Activated naive CD4-positive, alpha-beta T cell (primary cell): ENCODE data around the gene RPL34.
A peak's percentile ranks its signal among the peaks of the same experiment; 100 is the strongest.

ENCODE experiments used
- DNase-seq, 4 experiments: peaks; one replicate each; lab custom pipeline; 2025; lab: John Stamatoyannopoulos, UW

Gene RPL34

GRCh38 chr4:108624263-108625056 is 4.1 kb downstream of the RPL34 start:
- no peak for DNase-seq

GRCh38 chr4:108626056-108626455 is 5.7 kb downstream of the RPL34 start:
- no peak for DNase-seq

- DNase-seq: no peak
Observed at GRCh38 chr4:108628411-108628810, 8.0 kb downstream of the RPL34 start.

GRCh38 chr4:108635070-108635655 is 14.8 kb downstream of the RPL34 start:
- no peak for DNase-seq

- no peak for DNase-seq
Observed at GRCh38 chr4:108636246-108636645, 15.9 kb downstream of the RPL34 start.

- no peak for DNase-seq
Observed at GRCh38 chr4:108637856-108638255, 17.5 kb downstream of the RPL34 start.

GRCh38 chr4:108644237-108644636 is 23.9 kb downstream of the RPL34 start:
- no peak for DNase-seq

GRCh38 chr4:108646706-108647105 is 26.3 kb downstream of the RPL34 start:
- DNase-seq: no peak

GRCh38 chr4:108649863-108650211 is 29.5 kb downstream of the RPL34 start:
- no peak for DNase-seq

GRCh38 chr4:108650212-108651013 is 30.0 kb downstream of the RPL34 start, which contains the start of gene OSTC:
Gene OSTC, plus strand, starts transcription at chr4:108650599. Its CDS starts 57 bp downstream, at chr4:108650656.
- peak; percentile 71 to 90 (median 86) for DNase-seq

GRCh38 chr4:108651014-108651791 is 30.8 kb downstream of the RPL34 start:
- no peak for DNase-seq

GRCh38 chr4:108662629-108663028 is 42.3 kb downstream of the RPL34 start:
- DNase-seq: no peak

GRCh38 chr4:108674356-108674977 is 54.1 kb downstream of the RPL34 start:
- DNase-seq: no peak
